K562 (cell line): Measurements from ENCODE around the gene TMEM126A. TPM values are rescaled to one million over a fixed set of nuclear protein-coding genes. Genes with fewer than 3 reads are reported as not detected.
A peak's percentile ranks its signal among the peaks of the same experiment; 100 is the strongest.

Experiments
- AFF4 ChIP-seq: sonication (generic); formaldehyde crosslinking; IDR thresholded peaks from 2 replicates; pipeline ENCODE4 v1.8.0; 2023; ENCODE audit warnings: mild to moderate bottlenecking, missing genetic modification reagents
- CBX1 ChIP-seq: sonication (generic); IDR thresholded peaks from 2 replicates; pipeline ENCODE4 v1.6.1; 2016; ENCODE audit warnings: antibody characterized with exemption, low read depth, mild to moderate bottlenecking
- CCAR2 ChIP-seq: fragments of 200-400 bp; formaldehyde crosslinking; IDR thresholded peaks from 2 replicates; pipeline ENCODE4 v1.6.1; 2017; ENCODE audit warnings: mild to moderate bottlenecking, low read depth, low read length
- GTF2E2 ChIP-seq: fragments of 200-800 bp; sonication (Bioruptor generic); IDR thresholded peaks from 2 replicates; pipeline ENCODE4 v1.6.1; 2016; ENCODE audit warnings: missing genetic modification characterization, missing compliant biosample characterization
- KAT2B ChIP-seq: IDR thresholded peaks from one replicate; pipeline ENCODE4 v1.6.1; 2012; ENCODE audit warnings: low read depth, mild to moderate bottlenecking, control low read depth, inconsistent platforms, low read length, moderate library complexity
- MTF1 ChIP-seq: fragments of 250-450 bp; sonication (Bioruptor Pico); IDR thresholded peaks from 2 replicates; pipeline ENCODE4 v1.9.0; 2021; ENCODE audit warnings: moderate library complexity, mild to moderate bottlenecking, inconsistent platforms, borderline replicate concordance
- NELFE ChIP-seq: IDR thresholded peaks from 2 replicates; pipeline ENCODE4 v1.6.1; 2011; ENCODE audit warnings: mild to moderate bottlenecking; ENCODE audit not compliant: insufficient read depth, insufficient read length
- NFRKB ChIP-seq: fragments of 450-650 bp; IDR thresholded peaks from 2 replicates; pipeline ENCODE4 v1.6.1; 2016; ENCODE audit warnings: low read depth
- TOE1 ChIP-seq, 2 experiments: fragments of 450-650 bp in 1 of 2; sonication (generic) in 1 of 2; formaldehyde crosslinking in 1 of 2; IDR thresholded peaks; 2 replicates each; pipeline versions ENCODE4 v1.7.1 to v1.8.0; 2016 to 2022; ENCODE audit warnings: borderline replicate concordance in 2 of 2, mild to moderate bottlenecking in 2 of 2, antibody characterized with exemption in 1 of 2, inconsistent platforms in 1 of 2, low read depth in 1 of 2, missing genetic modification reagents in 1 of 2, moderate library complexity in 1 of 2
- ZBED1 ChIP-seq: IDR thresholded peaks from 2 replicates; pipeline ENCODE4 v1.6.1; 2014
- ZNF133 ChIP-seq: fragments of 250-450 bp; sonication (Bioruptor Pico); IDR thresholded peaks from 2 replicates; pipeline ENCODE4 v1.4.0; 2020; ENCODE audit warnings: mild to moderate bottlenecking
- ZNF212 ChIP-seq: fragments of 450-650 bp; formaldehyde crosslinking; IDR thresholded peaks from 2 replicates; pipeline ENCODE4 v1.4.0; 2020; ENCODE audit warnings: mild to moderate bottlenecking
- ZNF23 ChIP-seq: fragments of 250-450 bp; sonication (Bioruptor Pico); IDR thresholded peaks from 2 replicates; pipeline ENCODE4 v1.4.0; 2020; ENCODE audit warnings: mild to moderate bottlenecking
- ZNF274 ChIP-seq: IDR thresholded peaks from 2 replicates; pipeline ENCODE4 v1.6.1; 2011; ENCODE audit warnings: low read depth, mild to moderate bottlenecking, low read length, moderate library complexity, borderline replicate concordance
- ZNF561 ChIP-seq: fragments of 450-650 bp; formaldehyde crosslinking; conservative IDR thresholded peaks from 2 replicates; pipeline ENCODE4 v1.4.0; 2020; ENCODE audit warnings: mild to moderate bottlenecking, moderate library complexity
- ZNF696 ChIP-seq: fragments of 250-450 bp; sonication (Bioruptor Pico); conservative IDR thresholded peaks from 2 replicates; pipeline ENCODE4 v1.4.0; 2020; ENCODE audit warnings: mild to moderate bottlenecking, moderate library complexity
- ZNF699 ChIP-seq: fragments of 250-450 bp; sonication (Bioruptor Pico); IDR thresholded peaks from 2 replicates; pipeline ENCODE4 v1.8.0; 2021; ENCODE audit warnings: mild to moderate bottlenecking, moderate library complexity; ENCODE audit not compliant: insufficient replicate concordance
- polyA plus RNA-seq, 8 experiments: library from polyadenylated mRNA; depleted of rRNA in 4 of 8; stranded (reverse) in 5 of 8; unstranded in 3 of 8; fragments of >200 nt; fragmentation: Nextera tagmentation in 2 of 8; fragmentation: Illumina TruSeq in 1 of 8; extraction: Ambion mirVana in 2 of 8; extraction: Trizol in 1 of 8; gene quantifications; 2 replicates each; pipeline versions ENCODE4 v1.2.1 to v1.2.3, GENCODE V29; 2011 to 2014; ENCODE audit warnings: inconsistent platforms in 1 of 8, missing spikeins in 1 of 8
- total RNA-seq, 7 experiments: library from RNA; depleted of rRNA in 6 of 7; stranded (reverse); fragments of >200 nt in 6 of 7; fragmentation: Illumina TruSeq in 2 of 7; extraction: Trizol in 2 of 7; gene quantifications; 2 replicates each; pipeline versions ENCODE4 v1.2.1 to v1.2.3, GENCODE V29; 2011 to 2021; ENCODE audit warnings: low replicate concordance in 1 of 7
- TF ChIP-seq, protein P1 (sequence below): fragments of 250-450 bp; sonication (Bioruptor Pico); IDR thresholded peaks from 2 replicates; pipeline ENCODE4 v1.8.0; 2022; ENCODE audit warnings: inconsistent platforms, mild to moderate bottlenecking, moderate library complexity, borderline replicate concordance
- TF ChIP-seq, protein P2 (sequence below): fragments of 250-450 bp; sonication (Bioruptor Pico); IDR thresholded peaks from 2 replicates; pipeline ENCODE4 v1.4.0; 2020
- TF ChIP-seq, protein P3 (sequence below): sonication (generic); formaldehyde crosslinking; IDR thresholded peaks from 2 replicates; pipeline ENCODE4 v1.8.0; 2022; ENCODE audit warnings: missing genetic modification reagents, mild to moderate bottlenecking, moderate library complexity, borderline replicate concordance

The TMEM126A gene
- total and polyA plus RNA-seq, 9 of the 15 experiments (the other 6 are each of a cell fraction or from before 2014, with no cell fraction given), result 19.3 to 154 (median 56.3) TPM

DNA sequence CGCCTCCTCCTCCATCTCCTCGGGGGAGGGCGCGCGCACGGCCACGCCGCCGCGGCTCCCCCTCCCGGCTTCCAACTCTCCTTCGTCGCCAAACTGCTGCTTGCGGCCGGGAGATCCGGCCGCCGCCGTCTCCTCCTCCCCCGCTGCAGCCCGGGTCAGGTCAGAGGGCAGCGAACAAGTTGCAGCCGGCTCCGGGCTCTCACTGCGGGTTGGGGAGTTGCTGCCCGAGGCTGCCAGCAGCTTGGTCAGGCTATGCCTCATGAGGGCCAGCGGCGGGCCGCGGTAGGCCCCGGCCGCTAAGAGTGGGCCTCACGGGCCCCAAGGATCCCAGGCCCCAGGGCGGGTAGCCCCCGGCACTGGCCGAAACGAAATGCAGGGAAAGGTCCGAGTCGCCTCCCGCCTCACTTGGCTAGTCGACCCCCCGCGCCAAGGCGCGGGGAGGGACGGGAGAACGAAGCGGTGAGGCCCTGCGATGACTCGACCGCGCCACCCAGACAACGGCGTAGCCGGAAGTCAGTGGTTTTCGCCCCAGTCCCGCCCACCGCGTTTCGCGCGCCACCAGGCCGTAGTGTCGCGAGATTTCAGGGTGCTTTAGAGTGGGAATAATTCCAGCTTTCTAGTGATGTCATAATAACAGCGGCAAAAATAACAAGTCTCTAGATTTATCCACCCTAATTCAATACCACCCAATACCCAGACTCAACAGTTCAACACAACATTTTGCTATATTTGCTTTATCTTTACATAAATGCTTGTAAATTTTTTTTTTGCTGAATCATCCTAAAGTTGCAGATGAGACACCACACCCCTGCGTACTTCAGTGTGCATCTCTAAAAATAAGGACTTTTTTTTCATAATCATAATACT, 17.1 kb downstream of the TMEM126A start, which contains the start of gene CREBZF (continued):
- TF ChIP-seq, protein P1, sequence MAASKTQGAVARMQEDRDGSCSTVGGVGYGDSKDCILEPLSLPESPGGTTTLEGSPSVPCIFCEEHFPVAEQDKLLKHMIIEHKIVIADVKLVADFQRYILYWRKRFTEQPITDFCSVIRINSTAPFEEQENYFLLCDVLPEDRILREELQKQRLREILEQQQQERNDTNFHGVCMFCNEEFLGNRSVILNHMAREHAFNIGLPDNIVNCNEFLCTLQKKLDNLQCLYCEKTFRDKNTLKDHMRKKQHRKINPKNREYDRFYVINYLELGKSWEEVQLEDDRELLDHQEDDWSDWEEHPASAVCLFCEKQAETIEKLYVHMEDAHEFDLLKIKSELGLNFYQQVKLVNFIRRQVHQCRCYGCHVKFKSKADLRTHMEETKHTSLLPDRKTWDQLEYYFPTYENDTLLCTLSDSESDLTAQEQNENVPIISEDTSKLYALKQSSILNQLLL (CRISPR knock-in tag), result no peak
- TF ChIP-seq ZNF699 (CRISPR knock-in tag), result no peak
- TF ChIP-seq ZNF23 (CRISPR knock-in tag), result no peak
- TF ChIP-seq ZNF133, result no peak
- TF ChIP-seq, protein P2, sequence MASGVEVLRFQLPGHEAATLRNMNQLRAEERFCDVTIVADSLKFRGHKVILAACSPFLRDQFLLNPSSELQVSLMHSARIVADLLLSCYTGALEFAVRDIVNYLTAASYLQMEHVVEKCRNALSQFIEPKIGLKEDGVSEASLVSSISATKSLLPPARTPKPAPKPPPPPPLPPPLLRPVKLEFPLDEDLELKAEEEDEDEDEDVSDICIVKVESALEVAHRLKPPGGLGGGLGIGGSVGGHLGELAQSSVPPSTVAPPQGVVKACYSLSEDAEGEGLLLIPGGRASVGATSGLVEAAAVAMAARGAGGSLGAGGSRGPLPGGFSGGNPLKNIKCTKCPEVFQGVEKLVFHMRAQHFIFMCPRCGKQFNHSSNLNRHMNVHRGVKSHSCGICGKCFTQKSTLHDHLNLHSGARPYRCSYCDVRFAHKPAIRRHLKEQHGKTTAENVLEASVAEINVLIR (CRISPR knock-in tag), result 0 out of 2 replicates have a peak, but pooled peaks have one; percentile 14
- TF ChIP-seq, protein P3, sequence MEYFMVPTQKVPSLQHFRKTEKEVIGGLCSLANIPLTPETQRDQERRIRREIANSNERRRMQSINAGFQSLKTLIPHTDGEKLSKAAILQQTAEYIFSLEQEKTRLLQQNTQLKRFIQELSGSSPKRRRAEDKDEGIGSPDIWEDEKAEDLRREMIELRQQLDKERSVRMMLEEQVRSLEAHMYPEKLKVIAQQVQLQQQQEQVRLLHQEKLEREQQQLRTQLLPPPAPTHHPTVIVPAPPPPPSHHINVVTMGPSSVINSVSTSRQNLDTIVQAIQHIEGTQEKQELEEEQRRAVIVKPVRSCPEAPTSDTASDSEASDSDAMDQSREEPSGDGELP (CRISPR knock-in tag), result peak; percentile 40; the same call in 1 of the 2 replicates
- TF ChIP-seq MTF1 (CRISPR knock-in tag), result no peak
- TF ChIP-seq TOE1 (IDR thresholded peaks at IDR 0.05; ENCODE audit: borderline replicate concordance), result no peak
- no peak for TF ChIP-seq TOE1 (CRISPR knock-in tag; IDR thresholded peaks at IDR 0.05; ENCODE audit: borderline replicate concordance, low read depth)
- no peak for TF ChIP-seq CBX1
- TF ChIP-seq NFRKB, result no peak
- TF ChIP-seq ZNF696 (CRISPR knock-in tag), result no peak
- TF ChIP-seq ZNF212, result no peak
- peak; percentile 55; the same call in 1 of the 2 replicates for TF ChIP-seq ZBED1
- peak; percentile 94 for TF ChIP-seq GTF2E2 (tag)
- no peak for TF ChIP-seq KAT2B
- no peak for TF ChIP-seq ZNF274
- TF ChIP-seq AFF4, result peak; percentile 62; the same call in 1 of the 2 replicates
- no peak for TF ChIP-seq CCAR2
- TF ChIP-seq ZNF561, result no peak
- TF ChIP-seq NELFE, result no peak
